ENCODE results near the gene CDC73.
A peak's percentile ranks its signal among the peaks of the same experiment; 100 is the strongest.

The CDC73 gene

GRCh38 chr1:193201021-193201420 lies 79.2 kb downstream of the CDC73 start:
- no peak for DNase-seq (ENCODE audit: low read depth)
- H3K4me3 ChIP-seq (ENCODE audit: low read depth, low read length) = no peak overlapping the region
- TF ChIP-seq CTCF (conservative IDR thresholded peaks at IDR 0.05; ENCODE audit: low read depth, low read length) = no peak

GRCh38 chr1:193210996-193211395 lies 89.2 kb downstream of the CDC73 start:
- DNase-seq (ENCODE audit: low read depth) = no peak
- H3K4me3 ChIP-seq (ENCODE audit: low read depth, low read length) = no peak overlapping the region
- TF ChIP-seq CTCF (conservative IDR thresholded peaks at IDR 0.05; ENCODE audit: low read depth, low read length) = no peak

- DNase-seq (ENCODE audit: low read depth) = peak; percentile 85
- TF ChIP-seq CTCF (conservative IDR thresholded peaks at IDR 0.05; ENCODE audit: low read depth, low read length) = no peak
- H3K4me3 ChIP-seq (ENCODE audit: low read depth, low read length) = no peak overlapping the region
Measured at GRCh38 chr1:193211539-193211938, 89.7 kb downstream of the CDC73 start.

GRCh38 chr1:193212637-193213036 lies 90.8 kb downstream of the CDC73 start:
- no peak for TF ChIP-seq CTCF (conservative IDR thresholded peaks at IDR 0.05; ENCODE audit: low read depth, low read length)
- no peak for DNase-seq (ENCODE audit: low read depth)
- no peak overlapping the region for H3K4me3 ChIP-seq (ENCODE audit: low read depth, low read length)

GRCh38 chr1:193213998-193214397 lies 92.2 kb downstream of the CDC73 start:
- no peak for TF ChIP-seq CTCF (conservative IDR thresholded peaks at IDR 0.05; ENCODE audit: low read depth, low read length)
- no peak for DNase-seq (ENCODE audit: low read depth)
- H3K4me3 ChIP-seq (ENCODE audit: low read depth, low read length) = no peak overlapping the region

- no peak for TF ChIP-seq CTCF (conservative IDR thresholded peaks at IDR 0.05; ENCODE audit: low read depth, low read length)
- H3K4me3 ChIP-seq (ENCODE audit: low read depth, low read length) = no peak overlapping the region
- DNase-seq (ENCODE audit: low read depth) = no peak
Measured at GRCh38 chr1:193216920-193217319, 95.1 kb downstream of the CDC73 start.

GRCh38 chr1:193219391-193219790 lies 97.6 kb downstream of the CDC73 start:
- DNase-seq (ENCODE audit: low read depth) = no peak
- no peak for TF ChIP-seq CTCF (conservative IDR thresholded peaks at IDR 0.05; ENCODE audit: low read depth, low read length)

More at GRCh38 chr1:193219391-193219790, 97.6 kb downstream of the CDC73 start:
- H3K4me3 ChIP-seq (ENCODE audit: low read depth, low read length) = no peak overlapping the region

Measured in choroid plexus epithelial cell (primary cell).